Measurements from ENCODE around the gene MORN3.

Gene MORN3

DNA sequence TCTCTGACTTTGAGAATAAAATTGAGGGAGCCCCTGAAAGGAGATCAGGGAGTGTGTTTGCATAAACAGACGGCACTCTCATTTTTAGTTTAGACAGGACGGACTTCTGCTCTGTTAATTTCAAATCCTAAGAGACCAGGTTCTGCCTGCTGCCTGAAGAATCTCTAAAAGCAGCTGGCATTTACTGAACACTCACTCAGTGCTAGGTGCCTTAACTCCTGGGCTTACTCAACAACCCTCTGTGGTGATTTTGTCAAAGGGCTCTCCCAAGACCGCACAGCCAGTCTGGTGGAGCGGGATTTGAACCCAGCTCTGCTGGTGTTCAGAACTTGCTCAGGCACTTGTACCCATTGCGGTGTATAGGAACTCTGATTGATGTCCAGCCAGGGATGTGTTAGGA lies 40.9 kb downstream of the MORN3 start:
- FAIRE-seq (peak; percentile 58), DNase-seq (ENCODE audit: insufficient read length) (no peak)
- TF ChIP-seq POLR2A (IDR thresholded peaks at IDR 0.05; ENCODE audit: low read depth, low read length) = no peak; the same call in 1 of the 2 replicates
- no peak for TF ChIP-seq TAF1 (IDR thresholded peaks at IDR 0.05; ENCODE audit: borderline replicate concordance, low read depth, low read length)
- no peak for TF ChIP-seq POLR2AphosphoS5 (IDR thresholded peaks at IDR 0.05; ENCODE audit: low read depth, low read length)

DNA sequence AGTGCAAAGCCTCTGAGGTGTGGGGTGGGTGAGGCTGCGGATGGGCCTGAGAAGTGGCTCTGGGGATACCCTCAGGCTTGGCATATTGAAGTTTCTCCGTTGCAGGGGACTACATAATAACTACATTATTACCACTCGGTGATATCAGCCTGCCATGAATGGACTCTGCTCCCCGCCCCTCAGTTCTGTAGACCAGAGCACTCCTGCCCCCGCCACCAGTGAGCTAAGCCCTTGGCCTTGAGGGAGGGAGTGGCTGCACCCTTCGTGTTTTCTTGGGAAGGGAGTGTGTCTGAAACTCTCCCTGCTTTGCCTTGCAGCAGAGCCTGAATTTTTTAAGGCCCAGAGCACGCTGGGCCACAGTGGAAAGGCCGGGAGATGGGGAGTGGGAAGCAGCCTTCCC lies 41.4 kb downstream of the MORN3 start:
- no peak for FAIRE-seq
- no peak; the same call in 1 of the 2 replicates for TF ChIP-seq POLR2A (IDR thresholded peaks at IDR 0.05; ENCODE audit: low read depth, low read length)
- TF ChIP-seq TAF1 (IDR thresholded peaks at IDR 0.05; ENCODE audit: borderline replicate concordance, low read depth, low read length) = no peak
- no peak for TF ChIP-seq POLR2AphosphoS5 (IDR thresholded peaks at IDR 0.05; ENCODE audit: low read depth, low read length)
- no peak for DNase-seq (ENCODE audit: insufficient read length)

DNA sequence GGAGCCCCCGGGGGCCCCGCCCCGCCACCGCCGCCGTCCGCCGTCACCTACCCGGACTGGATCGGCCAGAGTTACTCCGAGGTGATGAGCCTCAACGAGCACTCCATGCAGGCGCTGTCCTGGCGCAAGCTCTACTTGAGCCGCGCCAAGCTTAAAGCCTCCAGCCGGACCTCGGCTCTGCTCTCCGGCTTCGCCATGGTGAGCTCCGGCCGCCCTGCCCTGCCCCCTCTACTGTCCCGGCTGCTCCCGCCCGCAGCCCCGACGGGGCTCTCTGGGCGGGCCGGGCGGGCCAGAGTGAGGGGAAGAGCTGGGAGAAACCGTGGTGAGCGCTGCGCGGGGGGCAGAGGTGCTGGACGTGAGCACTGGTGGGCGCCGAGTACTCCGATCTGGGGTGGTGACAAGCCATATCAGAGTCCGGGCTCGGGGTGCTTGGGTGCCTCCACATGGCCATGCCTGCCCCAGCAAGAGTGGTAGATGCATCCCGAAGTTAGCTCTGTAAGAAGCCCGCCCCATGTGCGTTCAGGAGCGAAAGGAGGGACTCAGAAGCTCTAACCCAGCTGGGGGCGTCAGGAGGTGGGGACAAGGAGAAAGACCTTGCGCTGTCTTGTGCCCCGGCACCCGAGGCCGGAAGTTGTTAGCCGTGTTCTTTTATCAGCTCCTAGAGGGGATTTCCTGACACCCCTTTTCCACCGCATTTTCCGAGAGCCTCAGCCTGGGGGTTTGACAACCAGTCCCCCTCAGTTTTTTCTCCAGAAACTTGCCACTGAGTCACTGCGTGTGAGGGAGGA lies 42.4 kb downstream of the MORN3 start:
- FAIRE-seq (no peak), DNase-seq (ENCODE audit: insufficient read length) (no peak)
- TF ChIP-seq POLR2AphosphoS5 (IDR thresholded peaks at IDR 0.05; ENCODE audit: low read depth, low read length) (peak; percentile 53), TAF1 (IDR thresholded peaks at IDR 0.05; ENCODE audit: borderline replicate concordance, low read depth, low read length) (no peak), POLR2A (IDR thresholded peaks at IDR 0.05; ENCODE audit: low read depth, low read length) (peak; percentile 72; the same call in 1 of the 2 replicates)

- TF ChIP-seq TAF1 (IDR thresholded peaks at IDR 0.05; ENCODE audit: borderline replicate concordance, low read depth, low read length) (peak; percentile 57; the same call in 1 of the 2 replicates), POLR2A (IDR thresholded peaks at IDR 0.05; ENCODE audit: low read depth, low read length) (peak; percentile 94), POLR2AphosphoS5 (IDR thresholded peaks at IDR 0.05; ENCODE audit: low read depth, low read length) (peak; percentile 82)
- FAIRE-seq = peak; percentile 81
- DNase-seq (ENCODE audit: insufficient read length) = peak; percentile 88
Measured at GRCh38 chr12:121626087-121626852, 43.2 kb downstream of the MORN3 start, which contains the start of gene ORAI1. Gene ORAI1, plus strand, starts transcription at chr12:121626530.

- TF ChIP-seq POLR2AphosphoS5 (IDR thresholded peaks at IDR 0.05; ENCODE audit: low read depth, low read length) (no peak), POLR2A (IDR thresholded peaks at IDR 0.05; ENCODE audit: low read depth, low read length) (no peak), TAF1 (IDR thresholded peaks at IDR 0.05; ENCODE audit: borderline replicate concordance, low read depth, low read length) (no peak)
- DNase-seq (ENCODE audit: insufficient read length) = no peak
- no peak for FAIRE-seq
Measured at GRCh38 chr12:121620333-121620891, 49.0 kb downstream of the MORN3 start.

DNA sequence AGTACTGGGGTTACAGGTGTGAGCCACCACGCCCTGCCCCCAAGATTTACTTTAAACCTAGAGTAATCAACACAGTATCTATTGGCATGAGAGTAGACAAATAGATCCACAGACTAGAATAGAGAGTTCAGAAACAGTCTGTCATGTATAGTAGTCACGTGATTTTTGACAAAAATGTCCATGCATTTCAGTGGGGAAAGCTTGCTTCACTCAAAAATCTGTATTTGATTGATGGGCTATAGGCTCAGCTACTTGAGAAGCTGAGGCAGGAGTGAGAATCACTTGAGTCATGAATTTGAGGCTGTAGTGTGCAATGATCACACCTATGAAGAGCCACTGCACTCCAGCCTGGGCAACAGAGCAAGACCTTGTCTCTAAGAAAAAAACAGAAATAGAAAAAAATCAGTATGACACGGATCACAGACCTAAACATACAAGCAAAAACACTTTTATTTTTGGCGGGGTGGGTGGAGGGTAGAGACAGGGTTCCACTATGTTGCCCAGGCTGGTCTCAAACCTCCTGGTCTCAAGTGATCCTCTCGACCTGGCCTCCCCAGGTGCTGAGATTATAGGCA lies 50.7 kb downstream of the MORN3 start:
- FAIRE-seq (no peak), DNase-seq (ENCODE audit: insufficient read length) (no peak)
- TF ChIP-seq POLR2A (IDR thresholded peaks at IDR 0.05; ENCODE audit: low read depth, low read length) (no peak), POLR2AphosphoS5 (IDR thresholded peaks at IDR 0.05; ENCODE audit: low read depth, low read length) (no peak), TAF1 (IDR thresholded peaks at IDR 0.05; ENCODE audit: borderline replicate concordance, low read depth, low read length) (no peak)

DNA sequence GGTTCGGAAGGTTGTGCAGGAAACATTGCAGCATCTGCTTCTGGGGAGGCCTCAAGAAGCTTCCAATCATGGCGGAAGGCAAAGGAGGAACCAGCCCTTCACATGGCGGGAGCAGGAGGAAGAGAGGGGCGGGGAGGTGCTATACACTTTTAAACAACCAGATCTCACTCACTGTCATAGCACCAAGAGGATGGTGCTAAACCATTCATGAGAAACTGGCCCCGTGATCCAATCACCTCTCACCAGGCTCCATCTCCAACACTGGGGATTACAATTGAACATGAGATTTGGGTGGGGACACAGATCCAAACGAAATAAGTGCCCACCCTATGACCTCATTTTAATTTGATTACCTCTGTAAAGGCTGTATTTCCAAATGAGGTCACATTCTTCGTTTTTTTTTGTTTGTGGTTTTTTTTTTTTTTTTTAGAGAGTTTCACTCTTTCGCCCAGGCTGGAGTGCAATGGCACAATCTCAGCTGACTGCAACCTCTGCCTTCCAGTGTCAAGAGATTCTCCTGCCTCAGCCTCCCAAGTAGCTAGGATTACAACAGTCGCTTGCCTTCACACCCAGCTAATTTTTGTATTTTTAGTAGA lies 54.5 kb downstream of the MORN3 start:
- no peak for FAIRE-seq
- DNase-seq (ENCODE audit: insufficient read length) = no peak
- TF ChIP-seq POLR2A (IDR thresholded peaks at IDR 0.05; ENCODE audit: low read depth, low read length) = no peak
- TF ChIP-seq TAF1 (IDR thresholded peaks at IDR 0.05; ENCODE audit: borderline replicate concordance, low read depth, low read length) = no peak
- no peak for TF ChIP-seq POLR2AphosphoS5 (IDR thresholded peaks at IDR 0.05; ENCODE audit: low read depth, low read length)

GRCh38 chr12:121613462-121613861 lies 56.0 kb downstream of the MORN3 start:
- FAIRE-seq (peak; percentile 5), DNase-seq (ENCODE audit: insufficient read length) (no peak)
- no peak for TF ChIP-seq POLR2AphosphoS5 (IDR thresholded peaks at IDR 0.05; ENCODE audit: low read depth, low read length)
- no peak for TF ChIP-seq TAF1 (IDR thresholded peaks at IDR 0.05; ENCODE audit: borderline replicate concordance, low read depth, low read length)
- no peak for TF ChIP-seq POLR2A (IDR thresholded peaks at IDR 0.05; ENCODE audit: low read depth, low read length)

- DNase-seq (ENCODE audit: insufficient read length) = no peak
- TF ChIP-seq POLR2AphosphoS5 (IDR thresholded peaks at IDR 0.05; ENCODE audit: low read depth, low read length) (no peak), TAF1 (IDR thresholded peaks at IDR 0.05; ENCODE audit: borderline replicate concordance, low read depth, low read length) (no peak), POLR2A (IDR thresholded peaks at IDR 0.05; ENCODE audit: low read depth, low read length) (no peak)
- FAIRE-seq = no peak
Measured at GRCh38 chr12:121611306-121611705, 58.1 kb downstream of the MORN3 start.

GRCh38 chr12:121610239-121611149 lies 59.0 kb downstream of the MORN3 start:
- TF ChIP-seq POLR2A (IDR thresholded peaks at IDR 0.05; ENCODE audit: low read depth, low read length) (no peak), TAF1 (IDR thresholded peaks at IDR 0.05; ENCODE audit: borderline replicate concordance, low read depth, low read length) (no peak), POLR2AphosphoS5 (IDR thresholded peaks at IDR 0.05; ENCODE audit: low read depth, low read length) (no peak)
- no peak for DNase-seq (ENCODE audit: insufficient read length)
- FAIRE-seq = no peak

Data from GM12892 (cell line).